ENCODE data around the gene ACTN4.

Gene ACTN4

GRCh38 chr19:38709671-38710415 is 62.4 kb downstream of the ACTN4 start:
- no peak for DNase-seq (ENCODE audit: low spot score)

GRCh38 chr19:38710416-38710702 is 62.9 kb downstream of the ACTN4 start:
- DNase-seq (ENCODE audit: low spot score), result no peak

DNA sequence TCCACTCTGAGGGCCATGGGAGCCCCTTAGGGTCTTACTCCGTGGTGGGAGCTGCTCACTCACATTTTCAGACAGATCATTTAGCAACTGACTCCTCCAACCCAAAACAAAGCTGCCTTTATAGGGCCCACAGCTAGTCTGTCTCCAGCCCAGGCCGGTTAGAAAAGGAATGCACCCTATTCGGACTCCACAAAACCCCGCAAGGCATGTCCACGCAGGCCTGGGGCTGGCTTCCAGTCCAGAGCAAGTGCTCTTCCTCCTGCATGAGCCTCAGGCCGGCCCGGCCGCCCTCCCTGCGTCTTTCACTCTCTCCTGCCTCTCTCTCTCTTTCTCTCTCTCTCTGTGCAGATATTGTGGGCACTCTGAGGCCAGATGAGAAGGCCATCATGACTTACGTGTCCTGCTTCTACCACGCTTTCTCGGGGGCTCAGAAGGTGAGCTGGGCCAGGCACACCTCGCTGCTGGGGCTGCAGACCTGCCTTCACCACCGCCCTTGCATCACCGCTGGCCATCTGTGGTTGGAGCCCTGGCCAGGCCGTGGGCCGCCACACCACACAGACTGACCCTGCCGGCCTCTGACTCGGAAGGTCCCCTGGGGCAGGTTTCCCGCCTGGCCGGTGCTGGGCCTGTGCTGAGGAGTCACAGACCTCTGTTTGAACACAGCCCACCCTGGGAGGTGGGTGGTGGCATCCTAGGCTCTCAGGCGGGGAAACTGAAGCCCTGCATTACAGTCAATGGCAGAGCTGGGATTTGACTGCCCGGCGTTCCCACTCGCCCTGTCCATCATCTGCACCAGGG is 63.7 kb downstream of the ACTN4 start:
- no peak for DNase-seq (ENCODE audit: low spot score)

DNA sequence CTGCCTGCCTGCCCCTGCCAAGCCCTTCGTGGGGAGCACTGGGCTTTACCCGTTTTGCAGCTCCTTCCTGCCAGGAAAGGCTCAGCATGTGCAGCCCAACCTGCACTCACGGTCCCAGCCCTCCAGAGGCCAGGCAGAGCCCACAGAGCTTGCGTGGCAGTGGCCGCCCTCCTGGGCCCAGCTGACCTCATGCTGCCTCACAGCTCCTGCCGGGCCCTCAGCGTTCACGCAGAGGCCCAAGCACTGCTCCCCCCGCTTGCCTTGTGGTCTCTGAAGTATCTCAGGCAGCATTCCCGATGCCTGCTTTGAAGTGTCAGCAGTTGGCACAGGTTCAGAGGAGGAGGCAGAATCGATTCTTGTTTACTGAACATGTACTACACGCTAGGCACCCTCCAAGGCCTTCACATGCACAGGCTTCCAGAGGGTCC is 64.3 kb downstream of the ACTN4 start:
- DNase-seq (ENCODE audit: low spot score), result no peak

- no peak for DNase-seq (ENCODE audit: low spot score)
These were observed 64.8 kb downstream of the ACTN4 start for GRCh38 chr19:38712161-38712748.

DNA sequence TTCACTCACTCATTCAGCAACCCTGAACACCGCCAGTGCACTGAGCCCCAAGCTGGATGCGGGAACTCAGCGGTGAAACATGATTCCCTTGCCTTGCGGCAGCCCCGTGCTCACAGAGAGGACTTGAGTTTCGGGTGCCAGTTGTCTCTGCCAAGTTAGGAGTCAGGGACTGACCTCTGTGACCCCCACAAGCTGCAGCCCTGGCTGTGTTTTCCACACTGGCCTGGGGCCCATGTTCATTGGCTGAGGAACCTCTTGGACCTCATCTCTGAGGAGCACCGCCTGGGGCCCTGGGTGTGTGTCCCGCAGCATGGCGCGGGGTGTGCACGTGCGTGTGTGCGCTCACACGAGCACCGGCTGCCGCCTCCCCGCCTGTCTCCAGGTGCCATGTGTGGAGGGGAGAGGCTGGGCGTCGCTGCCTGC is 65.8 kb downstream of the ACTN4 start:
- DNase-seq (ENCODE audit: low spot score), result peak; percentile 51

GRCh38 chr19:38713865-38714264 is 66.4 kb downstream of the ACTN4 start:
- no peak for DNase-seq (ENCODE audit: low spot score)

DNA sequence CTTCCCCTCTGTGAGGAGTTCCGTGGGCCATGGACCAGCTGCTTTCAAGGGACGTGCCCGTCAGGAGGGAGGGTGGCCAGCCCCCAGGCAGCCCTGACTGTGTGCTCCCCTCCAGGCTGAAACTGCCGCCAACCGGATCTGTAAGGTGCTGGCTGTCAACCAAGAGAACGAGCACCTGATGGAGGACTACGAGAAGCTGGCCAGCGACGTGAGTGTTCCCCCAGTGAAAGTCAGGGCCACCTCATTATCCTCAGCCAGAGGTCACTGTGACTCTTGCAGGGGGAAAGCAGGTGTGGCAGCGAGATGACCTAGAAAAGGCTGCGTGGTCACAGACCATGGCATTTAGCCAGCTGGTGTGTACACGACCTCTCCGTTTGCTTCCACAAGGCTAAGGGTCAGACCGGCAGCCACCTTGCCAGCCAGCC is 66.9 kb downstream of the ACTN4 start:
- DNase-seq (ENCODE audit: low spot score), result no peak

- DNase-seq (ENCODE audit: low spot score), result peak; percentile 35
These were observed 68.1 kb downstream of the ACTN4 start for GRCh38 chr19:38715555-38715954.

GRCh38 chr19:38717051-38717450 is 69.6 kb downstream of the ACTN4 start:
- DNase-seq (ENCODE audit: low spot score), result no peak

DNA sequence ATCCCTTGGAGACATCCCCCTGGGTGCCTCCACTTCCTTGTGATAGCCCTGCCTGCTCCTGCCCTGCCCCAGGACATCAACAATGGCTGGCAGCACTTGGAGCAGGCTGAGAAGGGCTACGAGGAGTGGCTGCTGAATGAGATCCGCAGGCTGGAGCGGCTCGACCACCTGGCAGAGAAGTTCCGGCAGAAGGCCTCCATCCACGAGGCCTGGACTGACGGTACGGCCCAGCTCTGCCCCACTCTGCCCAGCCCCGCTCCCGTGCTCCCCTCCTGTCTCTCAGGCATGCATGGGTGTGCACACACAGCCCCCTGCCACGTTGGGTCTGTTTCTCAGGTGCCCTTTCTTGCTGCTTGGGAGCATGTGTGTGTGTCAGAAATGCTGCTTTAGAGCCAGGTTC is 70.4 kb downstream of the ACTN4 start:
- no peak for DNase-seq (ENCODE audit: low spot score)

DNA sequence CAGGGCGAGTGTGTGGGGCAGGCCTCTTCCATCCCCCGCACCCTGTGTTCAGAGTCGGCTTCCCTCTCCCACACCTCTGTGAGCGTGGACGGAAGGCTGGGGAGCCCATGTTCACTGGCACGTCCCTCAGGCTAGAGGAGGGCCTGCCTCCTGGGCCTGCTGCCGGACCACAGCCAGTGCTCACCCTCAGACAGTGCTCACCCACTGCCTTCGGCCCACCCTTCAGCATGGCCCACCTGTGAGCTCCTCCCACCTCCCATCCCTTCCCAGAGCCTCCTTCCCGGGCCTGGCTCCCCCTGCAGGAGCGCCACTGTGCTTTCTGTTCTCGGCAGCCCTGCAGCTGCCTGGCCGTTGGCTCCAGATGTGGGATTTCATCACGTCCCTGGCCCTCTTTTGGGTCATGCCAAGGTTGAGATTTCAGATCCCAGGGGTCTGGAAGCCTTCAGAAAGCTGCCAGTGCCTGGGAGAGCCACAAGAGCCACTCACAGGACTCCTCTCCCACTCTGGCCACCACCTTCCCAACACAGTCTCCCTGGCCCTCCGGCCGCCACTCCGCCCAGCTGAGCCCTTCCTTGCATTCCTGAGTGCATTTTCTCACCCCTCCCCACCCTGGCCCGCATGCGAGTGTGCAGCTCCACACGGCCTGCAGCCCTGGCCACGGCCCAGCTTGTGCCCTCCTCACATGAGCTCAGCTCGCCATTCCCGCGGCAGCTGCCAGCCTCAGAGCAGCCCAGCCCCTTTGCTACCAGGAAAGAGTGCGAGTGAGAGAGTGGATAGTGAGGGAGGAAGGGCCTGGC is 71.5 kb downstream of the ACTN4 start:
- DNase-seq (ENCODE audit: low spot score), result peak; percentile 39

GRCh38 chr19:38719761-38720558 is 72.5 kb downstream of the ACTN4 start:
- DNase-seq (ENCODE audit: low spot score), result no peak

GRCh38 chr19:38720559-38721236 is 73.2 kb downstream of the ACTN4 start:
- no peak for DNase-seq (ENCODE audit: low spot score)

DNA sequence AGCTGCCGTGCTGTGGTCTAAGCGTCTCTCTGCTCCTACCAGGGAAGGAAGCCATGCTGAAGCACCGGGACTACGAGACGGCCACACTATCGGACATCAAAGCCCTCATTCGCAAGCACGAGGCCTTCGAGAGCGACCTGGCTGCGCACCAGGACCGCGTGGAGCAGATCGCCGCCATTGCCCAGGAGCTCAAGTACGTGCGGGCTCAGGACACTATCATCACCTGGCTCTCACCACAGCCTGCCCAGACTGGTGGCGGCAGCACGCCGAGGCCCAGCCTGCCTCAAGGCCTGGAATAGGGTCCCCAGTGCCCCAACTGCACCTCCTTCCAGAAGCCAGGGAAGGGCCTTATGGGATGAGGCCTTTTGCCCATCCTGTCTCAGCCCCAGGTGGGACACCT is 74.0 kb downstream of the ACTN4 start:
- no peak for DNase-seq (ENCODE audit: low spot score)

DNA sequence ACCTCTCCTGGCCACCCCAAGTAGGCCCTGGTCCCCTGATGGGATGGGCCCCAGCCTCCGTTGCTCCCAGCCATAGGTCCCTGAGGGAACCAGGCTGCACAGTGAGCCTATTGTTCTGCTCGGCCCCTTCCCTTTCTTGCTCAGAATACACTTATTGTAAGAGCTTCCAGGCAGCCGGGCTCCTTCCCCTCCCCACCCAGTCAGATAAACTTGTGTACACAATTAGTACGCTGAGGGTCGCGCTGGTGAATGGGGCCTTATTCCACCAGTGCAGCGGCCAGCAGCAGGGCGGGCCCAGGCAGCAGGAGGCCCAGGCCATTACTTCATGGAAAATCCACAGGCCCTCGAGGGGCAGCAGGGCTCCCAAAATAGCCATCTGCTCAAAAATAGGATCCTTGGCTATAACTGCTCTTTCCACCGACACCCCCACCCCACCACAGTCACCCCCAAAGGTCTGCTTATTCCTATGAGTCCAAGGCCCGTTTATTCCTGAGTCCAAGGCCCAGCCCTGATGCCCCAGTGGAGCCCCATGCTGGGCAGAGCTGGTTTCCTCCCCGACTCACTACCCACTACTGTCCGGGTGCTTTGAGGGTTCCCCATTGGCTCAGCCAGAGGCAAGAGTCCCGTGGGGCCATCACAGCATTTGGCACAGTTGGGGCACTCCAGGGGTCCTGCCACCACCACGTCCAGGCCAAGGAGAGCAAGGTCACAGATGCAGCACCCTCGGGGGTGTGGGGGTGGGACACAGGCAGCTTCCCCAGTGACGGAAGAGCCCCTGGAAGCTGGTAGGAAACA is 74.7 kb downstream of the ACTN4 start:
- DNase-seq (ENCODE audit: low spot score), result no peak

DNA sequence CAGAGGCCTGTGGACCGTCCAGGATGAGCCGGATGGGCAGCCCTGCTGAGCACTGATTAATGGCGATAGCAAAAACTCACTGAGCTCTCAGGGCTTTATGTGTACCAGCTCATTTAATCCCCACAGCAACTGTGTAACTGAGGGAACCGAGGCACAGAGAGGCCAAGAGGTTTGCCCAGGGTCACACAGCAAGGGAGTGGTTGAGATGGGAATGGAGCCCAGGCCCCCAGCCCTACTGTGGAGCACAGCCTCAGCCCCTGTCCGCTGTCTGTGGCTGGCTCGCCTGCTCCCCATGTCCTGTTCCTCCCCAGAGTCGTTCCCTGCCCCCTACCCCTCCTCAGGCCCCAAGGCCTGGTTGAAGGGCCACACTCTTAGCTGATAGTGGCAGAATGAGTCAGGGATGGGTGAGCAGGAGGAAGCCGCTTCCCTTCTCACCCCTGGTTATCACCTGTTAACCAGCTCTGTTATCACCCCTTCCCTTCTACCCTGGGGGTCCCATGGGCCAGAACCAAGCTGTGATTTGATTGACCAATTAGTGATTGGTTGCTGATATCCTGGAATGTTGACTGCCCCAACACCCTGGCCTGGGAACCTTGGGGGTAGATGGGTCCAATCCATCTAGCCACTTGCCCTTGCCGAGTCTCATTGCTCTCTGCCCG is 75.6 kb downstream of the ACTN4 start:
- no peak for DNase-seq (ENCODE audit: low spot score)

DNA sequence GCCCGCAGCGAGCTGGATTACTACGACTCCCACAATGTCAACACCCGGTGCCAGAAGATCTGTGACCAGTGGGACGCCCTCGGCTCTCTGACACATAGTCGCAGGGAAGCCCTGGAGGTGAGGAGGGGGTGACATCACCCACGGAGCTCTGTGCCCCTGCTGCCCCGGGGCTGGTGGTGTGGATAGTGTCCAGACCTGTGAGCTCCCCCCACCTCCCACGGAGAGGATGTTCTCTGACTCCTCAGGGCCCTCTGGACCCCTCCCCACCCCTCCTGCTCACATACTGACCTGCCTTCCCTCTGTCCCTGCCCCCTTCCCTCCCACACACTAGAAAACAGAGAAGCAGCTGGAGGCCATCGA is 76.1 kb downstream of the ACTN4 start:
- no peak for DNase-seq (ENCODE audit: low spot score)

DNA sequence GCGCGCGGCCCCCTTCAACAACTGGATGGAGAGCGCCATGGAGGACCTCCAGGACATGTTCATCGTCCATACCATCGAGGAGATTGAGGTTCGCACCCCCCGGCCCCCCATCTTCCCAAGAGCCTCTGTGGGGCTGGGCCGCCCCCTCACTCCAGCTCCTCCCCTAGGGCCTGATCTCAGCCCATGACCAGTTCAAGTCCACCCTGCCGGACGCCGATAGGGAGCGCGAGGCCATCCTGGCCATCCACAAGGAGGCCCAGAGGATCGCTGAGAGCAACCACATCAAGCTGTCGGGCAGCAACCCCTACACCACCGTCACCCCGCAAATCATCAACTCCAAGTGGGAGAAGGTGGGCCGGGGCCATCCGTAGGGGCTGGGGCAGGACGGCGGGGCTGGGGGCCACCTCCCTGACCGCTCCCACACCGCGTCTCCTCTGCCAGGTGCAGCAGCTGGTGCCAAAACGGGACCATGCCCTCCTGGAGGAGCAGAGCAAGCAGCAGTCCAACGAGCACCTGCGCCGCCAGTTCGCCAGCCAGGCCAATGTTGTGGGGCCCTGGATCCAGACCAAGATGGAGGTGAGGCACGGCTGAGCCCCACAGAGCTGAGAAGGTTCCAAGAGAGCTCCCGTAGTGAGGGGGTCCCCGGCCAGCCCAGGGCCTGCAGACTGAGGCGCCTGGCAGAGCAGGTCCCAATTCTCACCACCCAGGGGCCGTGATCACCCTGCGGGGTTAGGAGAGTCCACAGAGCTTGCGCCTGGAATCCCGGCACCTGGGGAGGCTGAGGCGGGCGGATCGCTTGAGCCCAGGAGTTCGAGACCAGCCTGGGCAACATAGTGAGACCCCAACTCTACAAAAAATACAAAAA is 76.8 kb downstream of the ACTN4 start:
- DNase-seq (ENCODE audit: low spot score), result no peak
